GM12892 (cell line): ENCODE data around the gene OTUB2.
A peak's percentile ranks its signal among the peaks of the same experiment; 100 is the strongest.

Experiments
- DNase-seq: peaks from one replicate; pipeline ENCODE4 v3.0.0; 2011; ENCODE audit not compliant: insufficient read length
- FAIRE-seq: peaks from 2 replicates; lab custom pipeline; 2011; peaks lifted over from hg19 to GRCh38; lab: Jason Lieb, UNC
- POLR2A ChIP-seq: IDR thresholded peaks from 2 replicates; pipeline ENCODE4 v1.6.1; 2011; ENCODE audit warnings: low read depth, low read length, control low read depth
- POLR2AphosphoS5 ChIP-seq: IDR thresholded peaks from 2 replicates; pipeline ENCODE4 v1.6.1; 2011; ENCODE audit warnings: low read depth, low read length, control low read depth
- TAF1 ChIP-seq: IDR thresholded peaks from 2 replicates; pipeline ENCODE4 v1.6.1; 2011; ENCODE audit warnings: low read depth, mild to moderate bottlenecking, control low read depth, low read length, borderline replicate concordance

Gene OTUB2

DNA sequence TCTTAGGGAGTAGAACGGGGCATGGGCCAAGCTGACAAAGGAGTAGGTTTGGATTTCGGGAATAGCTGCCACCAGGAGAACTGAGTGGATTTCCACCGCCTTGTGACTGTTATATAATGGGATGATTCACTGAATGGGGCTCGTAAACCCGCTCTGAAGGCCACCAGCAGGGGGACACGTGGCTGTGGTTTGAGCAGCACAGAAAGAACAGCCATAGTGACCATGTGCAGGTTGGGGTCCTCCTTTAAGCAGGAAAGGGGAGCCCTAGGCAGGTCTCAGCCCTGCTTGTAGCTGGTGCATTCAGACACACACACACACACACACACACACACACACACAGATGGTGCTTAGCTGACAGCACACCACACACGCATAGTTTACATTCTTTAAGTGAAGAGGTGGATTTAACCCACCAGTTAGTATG is 41.1 kb upstream of the OTUB2 start:
- FAIRE-seq = peak; percentile 21
- TF ChIP-seq TAF1 (no peak), POLR2AphosphoS5 (no peak), POLR2A (no peak)
- no peak for DNase-seq

- TF ChIP-seq POLR2AphosphoS5 (no peak), POLR2A (no peak), TAF1 (no peak)
- no peak for DNase-seq
- no peak for FAIRE-seq
Measured at GRCh38 chr14:93986955-93987354, 39.2 kb upstream of the OTUB2 start.

DNA sequence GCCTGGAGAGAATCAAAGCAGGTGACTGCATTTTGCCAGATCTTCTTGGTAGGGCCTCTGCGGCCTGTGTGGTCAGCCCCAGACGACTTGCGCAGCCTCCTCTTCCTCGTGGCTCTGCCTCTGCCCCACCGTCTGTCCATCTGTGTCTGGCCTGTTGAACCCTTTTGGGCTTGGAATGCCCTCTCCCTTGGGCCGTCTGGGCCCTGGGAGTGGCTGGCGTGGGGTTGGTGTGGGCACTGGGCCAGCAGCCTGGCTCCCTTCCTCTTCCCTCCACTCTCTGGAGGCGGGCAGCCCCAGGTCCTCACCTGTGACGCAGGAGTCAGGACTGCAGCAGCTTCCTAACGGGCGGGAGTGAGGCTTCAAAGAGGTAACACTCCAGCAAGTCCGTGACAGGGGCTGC is 38.8 kb upstream of the OTUB2 start:
- DNase-seq (no peak), FAIRE-seq (no peak)
- TF ChIP-seq TAF1 (no peak), POLR2AphosphoS5 (no peak), POLR2A (no peak)

- TF ChIP-seq POLR2A (no peak), TAF1 (no peak), POLR2AphosphoS5 (no peak)
- FAIRE-seq = no peak
- no peak for DNase-seq
Measured at GRCh38 chr14:93987815-93988476, 38.2 kb upstream of the OTUB2 start.

DNA sequence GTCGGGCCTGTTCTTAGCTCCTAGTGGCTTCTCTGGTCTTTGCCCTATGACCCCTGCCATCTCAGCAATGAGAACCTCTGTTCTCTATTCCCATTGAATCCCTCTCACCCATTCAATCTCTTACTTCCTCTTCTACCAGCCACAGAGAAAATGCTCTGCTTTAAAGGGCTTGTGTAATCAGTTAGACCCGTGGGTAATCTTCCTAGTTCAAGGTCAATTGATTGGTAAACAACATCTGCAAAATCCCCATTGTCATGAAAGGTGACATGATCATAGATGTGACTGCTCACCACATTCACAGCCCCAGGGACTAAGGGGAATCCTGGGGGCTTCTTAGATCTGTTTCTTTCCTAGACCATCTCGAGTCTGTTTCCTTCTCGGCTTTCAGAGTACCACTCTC is 36.2 kb upstream of the OTUB2 start:
- FAIRE-seq (peak; percentile 83), DNase-seq (no peak)
- TF ChIP-seq POLR2AphosphoS5 = no peak
- no peak for TF ChIP-seq TAF1

DNA sequence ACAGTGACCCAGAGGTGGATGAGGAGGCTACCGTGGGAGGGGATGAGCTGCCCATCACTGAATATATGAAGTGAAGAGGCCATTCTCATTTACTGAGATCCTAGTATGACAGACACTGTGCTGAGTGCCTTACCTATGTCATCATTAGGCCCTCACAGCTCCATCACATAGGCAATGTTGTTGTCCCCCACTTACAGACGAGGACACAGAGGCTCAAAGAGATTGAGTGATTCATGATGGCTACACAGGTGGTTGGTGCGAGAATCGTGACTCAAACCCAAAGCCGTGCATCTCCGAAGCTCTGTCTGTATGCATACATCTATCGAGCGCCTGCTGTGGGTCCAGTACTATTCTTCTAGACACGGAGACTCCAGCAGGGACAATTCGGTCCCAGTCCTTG is 34.9 kb upstream of the OTUB2 start:
- FAIRE-seq = no peak
- DNase-seq = no peak
- TF ChIP-seq POLR2A = no peak
- no peak for TF ChIP-seq POLR2AphosphoS5
- no peak for TF ChIP-seq TAF1

GRCh38 chr14:93991649-93992048 is 34.5 kb upstream of the OTUB2 start:
- no peak for TF ChIP-seq POLR2A
- TF ChIP-seq POLR2AphosphoS5 = no peak
- TF ChIP-seq TAF1 = no peak
- DNase-seq (no peak), FAIRE-seq (no peak)

DNA sequence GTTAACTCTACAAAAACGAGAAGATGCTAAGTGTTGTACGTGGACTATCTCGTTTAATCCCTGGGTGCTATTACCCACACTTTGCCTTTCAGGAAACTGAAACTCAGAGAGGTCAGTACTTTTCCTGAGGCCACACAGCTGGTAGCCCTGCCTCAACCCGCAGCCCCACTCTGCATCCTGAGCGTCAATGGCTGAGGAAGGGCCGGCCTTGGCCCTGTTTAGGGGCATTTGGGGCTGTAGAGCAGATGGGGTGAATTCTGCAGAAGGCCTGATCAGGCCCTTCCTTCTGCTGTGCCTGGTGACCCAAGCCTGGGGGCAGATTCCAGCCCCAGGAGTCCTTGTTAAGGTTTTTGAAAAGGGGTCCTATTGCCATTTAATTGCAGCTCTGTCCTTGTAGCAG is 32.8 kb upstream of the OTUB2 start:
- TF ChIP-seq POLR2A (no peak), TAF1 (no peak), POLR2AphosphoS5 (no peak)
- DNase-seq (no peak), FAIRE-seq (no peak)

GRCh38 chr14:93994919-93995682 is 31.0 kb upstream of the OTUB2 start:
- FAIRE-seq = no peak
- TF ChIP-seq TAF1 (no peak), POLR2A (no peak), POLR2AphosphoS5 (no peak)
- DNase-seq = no peak

- DNase-seq (no peak), FAIRE-seq (no peak)
- TF ChIP-seq POLR2A = no peak
- no peak for TF ChIP-seq POLR2AphosphoS5
Measured at GRCh38 chr14:93996130-93996695, 29.9 kb upstream of the OTUB2 start.

GRCh38 chr14:93997082-93997481 is 29.1 kb upstream of the OTUB2 start, which contains the start of gene CCDC197:
Gene CCDC197 (plus strand): TSS chr14:93997301. CDS start chr14:93998132, 831 bp downstream.
- TF ChIP-seq POLR2AphosphoS5 (no peak), TAF1 (no peak), POLR2A (no peak)
- DNase-seq (no peak), FAIRE-seq (peak; percentile 54)
